H1 (cell line): ENCODE data around the gene ALKAL2. TPM values are rescaled to one million over a fixed set of nuclear protein-coding genes. Genes with fewer than 3 reads are reported as not detected.

Experiments used
- CTCF ChIA-PET: fragments of 300-600 bp; sonication (Branson Sonifier 250); formaldehyde crosslinking; loops from one replicate; lab custom pipeline; 2021; ENCODE audit not compliant: partially characterized antibody; lab: Charles Lee
- POLR2A ChIA-PET: fragments of 300-600 bp; sonication (Branson Sonifier 250); formaldehyde crosslinking; loops from one replicate; lab custom pipeline; 2021; ENCODE audit warnings: inconsistent platforms; ENCODE audit not compliant: partially characterized antibody; lab: Charles Lee
- DNase-seq, 2 experiments: peaks; one replicate each; pipeline versions ENCODE4 v3.0.0 to v3.0.0-alpha.2; 2010 to 2022; ENCODE audit warnings: low spot score in 2 of 2, low read depth in 1 of 2, mixed read lengths in 1 of 2
- FAIRE-seq: peaks from 2 replicates; lab custom pipeline; 2011; peaks lifted over from hg19 to GRCh38; lab: Jason Lieb, UNC
- H2AFZ ChIP-seq: 2 replicates; pipeline ENCODE4 v1.8.1; 2012; ENCODE audit warnings: low read length, inconsistent platforms
- H2AK5ac ChIP-seq: 2 replicates; pipeline ENCODE4 v1.6.1; 2013; ENCODE audit warnings: low read depth, low read length
- H2BK120ac ChIP-seq: replicated peaks from 2 replicates; pipeline ENCODE3; 2013; ENCODE audit warnings: low read depth, low read length, inconsistent platforms
- H2BK12ac ChIP-seq: 2 replicates; pipeline ENCODE4 v1.6.1; 2013; ENCODE audit warnings: low read depth, low read length
- H2BK15ac ChIP-seq: 2 replicates; pipeline ENCODE4 v1.6.1; 2013; ENCODE audit warnings: low read length
- H2BK20ac ChIP-seq: 2 replicates; pipeline ENCODE4 v1.6.1; 2013; ENCODE audit warnings: low read length
- H2BK5ac ChIP-seq: 2 replicates; pipeline ENCODE4 v1.6.1; 2013; ENCODE audit warnings: low read depth, low read length
- H3K14ac ChIP-seq: 2 replicates; pipeline ENCODE4 v1.6.1; 2013; ENCODE audit warnings: inconsistent platforms; ENCODE audit not compliant: insufficient read length
- H3K18ac ChIP-seq: 2 replicates; pipeline ENCODE4 v1.6.1; 2013; ENCODE audit warnings: low read length; ENCODE audit errors: extremely low read depth
- H3K23ac ChIP-seq: 2 replicates; pipeline ENCODE4 v1.6.1; 2013; ENCODE audit warnings: inconsistent platforms; ENCODE audit not compliant: insufficient read length
- H3K23me2 ChIP-seq: 2 replicates; pipeline ENCODE4 v1.6.1; 2013; ENCODE audit warnings: low read depth, low read length
- H3K27ac ChIP-seq: 2 replicates; pipeline ENCODE4 v1.6.1; 2011; ENCODE audit warnings: low read depth, low read length, inconsistent platforms
- H3K27me3 ChIP-seq, 4 experiments: replicated peaks in 1 of 4; 1 replicate in 1 of 4; 2 replicates in 3 of 4; pipeline versions ENCODE4 v1.6.1 to v1.8.1; 2011 to 2013; ENCODE audit warnings: low read length in 3 of 4, mild to moderate bottlenecking in 3 of 4, inconsistent platforms in 2 of 4, mixed read lengths in 2 of 4, moderate library complexity in 1 of 4; ENCODE audit not compliant: control insufficient read depth in 3 of 4, insufficient read depth in 3 of 4; ENCODE audit errors: extremely low read depth in 1 of 4
- H3K36me3 ChIP-seq, 4 experiments: 2 replicates each; pipeline versions ENCODE4 v1.6.1 to v1.8.1; 2011 to 2013; ENCODE audit warnings: mild to moderate bottlenecking in 4 of 4, low read length in 3 of 4, moderate library complexity in 2 of 4, control low read depth in 1 of 4, inconsistent platforms in 1 of 4; ENCODE audit not compliant: insufficient read depth in 4 of 4, control insufficient read depth in 2 of 4
- H3K4ac ChIP-seq: replicated peaks from 2 replicates; pipeline ENCODE3; 2013; ENCODE audit warnings: low read length, low read depth, mixed read lengths, inconsistent platforms; ENCODE audit not compliant: insufficient read length
- H3K4me1 ChIP-seq, 4 experiments: replicated peaks in 1 of 4; 1 replicate in 1 of 4; 2 replicates in 3 of 4; pipeline versions ENCODE4 v1.6.1 to v1.8.1; 2011 to 2013; ENCODE audit warnings: low read length in 3 of 4, inconsistent platforms in 2 of 4, mixed read lengths in 1 of 4; ENCODE audit not compliant: insufficient read depth in 4 of 4, control insufficient read depth in 3 of 4
- H3K4me2 ChIP-seq, 2 experiments: 2 replicates each; pipeline versions ENCODE4 v1.6.1 to v1.8.1; 2011 to 2013; ENCODE audit warnings: low read depth in 2 of 2, low read length in 2 of 2, control low read depth in 1 of 2, inconsistent platforms in 1 of 2, mild to moderate bottlenecking in 1 of 2; ENCODE audit not compliant: insufficient read depth in 1 of 2
- H3K4me3 ChIP-seq, 4 experiments: fragments of 200-600, 300-600 bp in 1 of 4; sonication (generic), shearing (Covaris generic), sonication (Bioruptor Twin) in 1 of 4; 2 replicates each; pipeline versions ENCODE4 v1.5.1 to v1.8.1; 2011 to 2016; ENCODE audit warnings: low read length in 4 of 4, low read depth in 3 of 4, control low read depth in 2 of 4, inconsistent platforms in 2 of 4, mild to moderate bottlenecking in 2 of 4, mixed read lengths in 1 of 4, moderate library complexity in 1 of 4; ENCODE audit not compliant: insufficient read depth in 2 of 4; ENCODE audit errors: extremely low read depth in 1 of 4
- H3K56ac ChIP-seq: replicated peaks from 2 replicates; pipeline ENCODE3; 2013; ENCODE audit warnings: low read depth, mild to moderate bottlenecking, mixed read lengths, low read length, inconsistent platforms; ENCODE audit not compliant: insufficient read length
- H3K79me1 ChIP-seq: 2 replicates; pipeline ENCODE4 v1.6.1; 2013; ENCODE audit warnings: low read depth, low read length, control low read depth
- H3K79me2 ChIP-seq, 2 experiments: 2 replicates each; pipeline versions ENCODE4 v1.6.1 to v1.8.1; 2012 to 2013; ENCODE audit warnings: low read length in 2 of 2, mild to moderate bottlenecking in 2 of 2, inconsistent platforms in 1 of 2; ENCODE audit not compliant: insufficient read depth in 2 of 2, control insufficient read depth in 1 of 2
- H3K9ac ChIP-seq, 4 experiments: replicated peaks in 1 of 4; 1 replicate in 1 of 4; 2 replicates in 3 of 4; pipeline versions ENCODE4 v1.6.1 to v1.8.1; 2011 to 2013; ENCODE audit warnings: low read depth in 3 of 4, low read length in 3 of 4, control low read depth in 2 of 4, mild to moderate bottlenecking in 2 of 4, moderate library complexity in 2 of 4, inconsistent platforms in 1 of 4; ENCODE audit errors: extremely low read depth in 1 of 4
- H3K9me3 ChIP-seq, 2 experiments: 2 replicates each; pipeline versions ENCODE4 v1.6.1 to v1.8.1; 2012 to 2013; ENCODE audit warnings: mild to moderate bottlenecking in 2 of 2, moderate library complexity in 2 of 2, control low read depth in 1 of 2, inconsistent platforms in 1 of 2, low read depth in 1 of 2, low read length in 1 of 2, mixed read lengths in 1 of 2; ENCODE audit not compliant: insufficient read depth in 2 of 2
- H4K20me1 ChIP-seq, 2 experiments: replicated peaks in 1 of 2; 2 replicates each; pipeline versions ENCODE3 to v1.8.1; 2011 to 2013; ENCODE audit warnings: inconsistent platforms in 2 of 2, low read length in 2 of 2, mild to moderate bottlenecking in 1 of 2; ENCODE audit not compliant: insufficient read depth in 2 of 2, control insufficient read depth in 1 of 2
- H4K5ac ChIP-seq: 2 replicates; pipeline ENCODE4 v1.6.1; 2013; ENCODE audit warnings: low read length, low read depth, mixed read lengths, inconsistent platforms; ENCODE audit not compliant: insufficient read length
- H4K8ac ChIP-seq: 2 replicates; pipeline ENCODE4 v1.8.0; 2013; ENCODE audit warnings: mild to moderate bottlenecking, moderate library complexity, low read length, inconsistent platforms; ENCODE audit not compliant: insufficient read depth; ENCODE audit errors: extremely low read depth
- H4K91ac ChIP-seq: replicated peaks from 2 replicates; pipeline ENCODE3; 2013; ENCODE audit warnings: low read length, mixed read lengths, inconsistent platforms; ENCODE audit not compliant: insufficient read length
- BACH1 ChIP-seq: IDR thresholded peaks from 2 replicates; pipeline ENCODE4 v1.6.1; 2012; ENCODE audit warnings: low read length, improper control_type of control experiment
- EP300 ChIP-seq, 2 experiments: IDR thresholded peaks; 1 replicate in 1 of 2; 2 replicates in 1 of 2; pipeline ENCODE4 v1.6.1; 2011 to 2012; ENCODE audit warnings: low read depth in 2 of 2, low read length in 2 of 2, mild to moderate bottlenecking in 2 of 2, borderline replicate concordance in 1 of 2, inconsistent platforms in 1 of 2, moderate library complexity in 1 of 2
- HDAC2 ChIP-seq, 2 experiments: fragments of 300-600 bp in 1 of 2; sonication (generic) in 1 of 2; IDR thresholded peaks; 2 replicates each; pipeline ENCODE4 v1.6.1; 2011 to 2012; ENCODE audit warnings: low read depth in 2 of 2, low read length in 2 of 2, mild to moderate bottlenecking in 2 of 2, moderate library complexity in 2 of 2, borderline replicate concordance in 1 of 2, inconsistent platforms in 1 of 2
- PHF8 ChIP-seq: fragments of 200-600 bp; sonication (generic); conservative IDR thresholded peaks from 2 replicates; pipeline ENCODE4 v1.7.1; 2012; ENCODE audit warnings: low read depth, mild to moderate bottlenecking, inconsistent platforms, low read length, moderate library complexity
- SIN3A ChIP-seq, 2 experiments: IDR thresholded peaks in 1 of 2; conservative IDR thresholded peaks in 1 of 2; 2 replicates each; pipeline ENCODE4 v1.6.1; 2011 to 2012; ENCODE audit warnings: low read length in 2 of 2, improper control_type of control experiment in 1 of 2, low read depth in 1 of 2, mild to moderate bottlenecking in 1 of 2
- SUZ12 ChIP-seq: fragments of 200-600 bp; sonication (generic); IDR thresholded peaks from 2 replicates; pipeline ENCODE4 v1.6.1; 2012; ENCODE audit warnings: mild to moderate bottlenecking, inconsistent platforms, low read length, moderate library complexity, mixed read lengths
- WGBS, 2 experiments: shearing (Covaris generic) in 1 of 2; methylation state at CpG; one replicate each; pipeline versions ENCODE4 v1.1.6 to v1.1.7; 2013 to 2015; ENCODE audit warnings: low lambda C conversion rate in 2 of 2, mixed read lengths in 2 of 2, inconsistent platforms in 1 of 2, low coverage in 1 of 2, missing lambda C conversion rate in 1 of 2; ENCODE audit not compliant: insufficient replicate concordance in 2 of 2, insufficient coverage in 1 of 2, insufficient read length in 1 of 2; ENCODE audit errors: extremely low coverage in 1 of 2, missing lambda C conversion rate in 1 of 2; 5-methylcytosine and 5-hydroxymethylcytosine counted together
- polyA plus RNA-seq, 7 experiments: library from polyadenylated mRNA; depleted of rRNA in 3 of 7; stranded (reverse) in 5 of 7; unstranded in 2 of 7; fragments of >200 nt in 5 of 7; fragments of 200-250 nt in 2 of 7; gene quantifications; 1 replicate in 5 of 7; 2 replicates in 1 of 7; 4 replicates in 1 of 7; pipeline versions ENCODE4 v1.2.1 to v1.2.3, GENCODE V29; 2011 to 2013; ENCODE audit warnings: missing spikeins in 2 of 7, mixed read lengths in 2 of 7
- total RNA-seq: library from RNA; stranded (reverse); fragmentation: NEBNext Ultra II Directional; extraction: Animal tissue kit (Norgen Biotek cat#: 25700); gene quantifications from 2 replicates; pipeline ENCODE4 v1.2.1, GENCODE V29; 2021
- TF ChIP-seq, protein P1 (sequence below): IDR thresholded peaks from 2 replicates; pipeline ENCODE4 v1.6.1; 2012; ENCODE audit warnings: inconsistent platforms

The ALKAL2 gene
- total and polyA plus RNA-seq, 2 of the 8 experiments (the other 6 are each of a cell fraction or from before 2014, with no cell fraction given), result 4.6 to 11.5 TPM

- H3K14ac ChIP-seq, result no peak within 1 kb of the TSS
- peak within 1 kb of the TSS; percentile 88 for H3K56ac ChIP-seq
- POLR2A ChIA-PET, result interaction anchor here (0.7 to 1.9 kb wide), 12 partner anchors 10 to 101 kb away, joined by 3 to 8 read pairs (median 4); partner anchors contain the start of gene ALKAL2
- no peak within 1 kb of the TSS for H2BK15ac ChIP-seq
- no peak within 1 kb of the TSS for H2AFZ ChIP-seq
- peaks cover 0 to 9% (median 5%) of the 10 kb centered on the region in 4 experiments; a peak in 5 of 7 replicates for H3K27me3 ChIP-seq
- FAIRE-seq (no peak), DNase-seq (no peak)
- H3K9ac ChIP-seq, result peak within 1 kb of the TSS; percentile 86 to 99 (median 98)
- peaks cover 6 to 23% of the 10 kb centered on the region in 2 experiments for H4K20me1 ChIP-seq
- peak within 1 kb of the TSS; percentile 84 to 93 for H3K4me2 ChIP-seq
- H4K91ac ChIP-seq, result peak within 1 kb of the TSS; percentile 98
- H3K4me3 ChIP-seq, result peak within 1 kb of the TSS; percentile 89 to 98 (median 95)
- peaks cover 0 to 7% (median 4%) of the 10 kb centered on the region in 4 experiments; a peak in 4 of 7 replicates for H3K4me1 ChIP-seq
- no peak within 1 kb of the TSS for H3K23ac ChIP-seq
- H3K18ac ChIP-seq, result peak within 1 kb of the TSS; percentile 95
- H2BK20ac ChIP-seq, result no peak within 1 kb of the TSS
- H3K4ac ChIP-seq, result peak within 1 kb of the TSS; percentile 98
- H2AK5ac ChIP-seq, result no peak within 1 kb of the TSS
- peak within 1 kb of the TSS; percentile 96 for H2BK5ac ChIP-seq
- H4K8ac ChIP-seq, result peak within 1 kb of the TSS; percentile 99
- peaks cover 0 to 6% (median 0%) of the 10 kb centered on the region in 4 experiments; a peak in 3 of 8 replicates for H3K36me3 ChIP-seq
- peak within 1 kb of the TSS; percentile 99 for H4K5ac ChIP-seq
- no peak within 1 kb of the TSS; the same call in 1 of the 2 replicates for H2BK12ac ChIP-seq
- peaks cover 9% of the 10 kb centered on the region; the same call in 1 of the 2 replicates for H3K23me2 ChIP-seq
- CTCF ChIA-PET, result interaction anchor here (0.7 to 1.3 kb wide), 2 partner anchors 23 to 252 kb away, joined by 3 read pairs; no protein-coding TSS in a partner anchor
- WGBS, 2 experiments, result 5% methylated on average over 27 of the region's 77 CpGs; no CpG with 5 or more reads in 1 of the 2 experiments
- peaks cover 38 to 67% of the 10 kb centered on the region in 2 experiments for H3K79me2 ChIP-seq
- H3K27ac ChIP-seq, result peak within 1 kb of the TSS; percentile 97
- H3K9me3 ChIP-seq, result peaks cover 0 to 1% of the 10 kb centered on the region in 2 experiments; a peak in 2 of 4 replicates
- H3K79me1 ChIP-seq, result peaks cover 3% of the 10 kb centered on the region; the same call in 1 of the 2 replicates
- H2BK120ac ChIP-seq, result peak within 1 kb of the TSS; percentile 31
- TF ChIP-seq HDAC2 (IDR thresholded peaks at IDR 0.05; ENCODE audit: borderline replicate concordance in 1 of 2, low read depth in 2 of 2, low read length in 2 of 2) (peak in 1 of 2 experiments; percentile 70; a peak in 1 of 4 replicates), EP300 (IDR thresholded peaks at IDR 0.05; ENCODE audit: borderline replicate concordance in 1 of 2, low read depth in 2 of 2, low read length in 2 of 2) (no peak), BACH1 (peak; percentile 7; the same call in 1 of the 2 replicates), PHF8 (peak; percentile 53; the same call in 1 of the 2 replicates), SIN3A (conservative IDR thresholded peaks at IDR 0.05 in 1 of 2, IDR thresholded peaks at IDR 0.05 in 1 of 2; ENCODE audit: low read depth in 1 of 2, low read length in 2 of 2) (peak; percentile 14 to 28; a peak in 2 of 4 replicates), SUZ12 (peak; percentile 45; the same call in 1 of the 2 replicates)
- TF ChIP-seq, protein P1, sequence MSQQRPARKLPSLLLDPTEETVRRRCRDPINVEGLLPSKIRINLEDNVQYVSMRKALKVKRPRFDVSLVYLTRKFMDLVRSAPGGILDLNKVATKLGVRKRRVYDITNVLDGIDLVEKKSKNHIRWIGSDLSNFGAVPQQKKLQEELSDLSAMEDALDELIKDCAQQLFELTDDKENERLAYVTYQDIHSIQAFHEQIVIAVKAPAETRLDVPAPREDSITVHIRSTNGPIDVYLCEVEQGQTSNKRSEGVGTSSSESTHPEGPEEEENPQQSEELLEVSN, result peak; percentile 73
These were observed 24.0 kb downstream of the ALKAL2 start, which contains the start of gene SH3YL1 for GRCh38 chr2:263774-264492. Gene SH3YL1, minus strand, starts transcription at chr2:264032. Its CDS starts 48 bp downstream, at chr2:263984.
